BE2C (cell line): ENCODE measurements around the gene ITM2C.

Experiments
- DNase-seq: peaks from one replicate; pipeline ENCODE4 v3.0.0-alpha.2; 2020
- H3K27me3 ChIP-seq: fragments of 250-450 bp; sonication (Bioruptor Pico); 2 replicates; pipeline ENCODE4 v1.5.1; 2020; ENCODE audit warnings: mild to moderate bottlenecking
- H3K36me3 ChIP-seq: fragments of 250-450 bp; sonication (Bioruptor Pico); 2 replicates; pipeline ENCODE4 v1.5.1; 2020; ENCODE audit warnings: mild to moderate bottlenecking
- H3K4me1 ChIP-seq: fragments of 250-450 bp; sonication (Bioruptor Pico); 2 replicates; pipeline ENCODE4 v1.5.1; 2020
- H3K4me3 ChIP-seq: 2 replicates; pipeline ENCODE4 v1.5.1; 2011; ENCODE audit warnings: low read depth, low read length
- H3K9me3 ChIP-seq: fragments of 250-450 bp; sonication (Bioruptor Pico); 2 replicates; pipeline ENCODE4 v1.5.1; 2020
- CTCF ChIP-seq: IDR thresholded peaks from 2 replicates; pipeline ENCODE4 v1.5.1; 2012; ENCODE audit warnings: mild to moderate bottlenecking, low read depth, low read length

ITM2C gene

GRCh38 chr2:230843132-230843531 lies 21.6 kb upstream of the ITM2C start:
- peaks cover 3% of the 10 kb centered on the region; the same call in 1 of the 2 replicates for H3K27me3 ChIP-seq

GRCh38 chr2:230846360-230846759 lies 18.4 kb upstream of the ITM2C start:
- H3K4me3 ChIP-seq = no peak overlapping the region
- no peaks in the 10 kb centered on the region for H3K27me3 ChIP-seq
- no peaks in the 10 kb centered on the region for H3K36me3 ChIP-seq
- no peak for DNase-seq
- no peaks in the 10 kb centered on the region for H3K9me3 ChIP-seq
- no peaks in the 10 kb centered on the region for H3K4me1 ChIP-seq
- TF ChIP-seq CTCF = no peak

More at GRCh38 chr2:230843132-230843531, 21.6 kb upstream of the ITM2C start:
- no peak for DNase-seq
- Histone ChIP-seq H3K9me3 (no peaks in the 10 kb centered on the region; the same call in 1 of the 2 replicates), H3K36me3 (no peaks in the 10 kb centered on the region), H3K4me3 (no peak overlapping the region), H3K4me1 (no peaks in the 10 kb centered on the region)
- TF ChIP-seq CTCF = no peak

- peak; percentile 80 for TF ChIP-seq CTCF
- Histone ChIP-seq H3K36me3 (no peaks in the 10 kb centered on the region), H3K4me1 (no peaks in the 10 kb centered on the region), H3K4me3 (no peak overlapping the region; the same call in 1 of the 2 replicates), H3K27me3 (no peaks in the 10 kb centered on the region), H3K9me3 (no peaks in the 10 kb centered on the region)
- peak; percentile 93 for DNase-seq
Observed at GRCh38 chr2:230847883-230848388, 16.8 kb upstream of the ITM2C start.

GRCh38 chr2:230849633-230850357 lies 14.9 kb upstream of the ITM2C start:
- TF ChIP-seq CTCF = peak; percentile 62
- Histone ChIP-seq H3K4me3 (no peak overlapping the region), H3K9me3 (no peaks in the 10 kb centered on the region), H3K27me3 (no peaks in the 10 kb centered on the region), H3K36me3 (no peaks in the 10 kb centered on the region), H3K4me1 (no peaks in the 10 kb centered on the region)
- DNase-seq = no peak

GRCh38 chr2:230850358-230850658 lies 14.4 kb upstream of the ITM2C start:
- Histone ChIP-seq H3K4me3 (no peak overlapping the region), H3K36me3 (no peaks in the 10 kb centered on the region), H3K27me3 (no peaks in the 10 kb centered on the region), H3K9me3 (no peaks in the 10 kb centered on the region), H3K4me1 (no peaks in the 10 kb centered on the region)
- no peak for DNase-seq
- no peak for TF ChIP-seq CTCF

GRCh38 chr2:230852113-230852512 lies 12.6 kb upstream of the ITM2C start:
- H3K36me3 ChIP-seq = no peaks in the 10 kb centered on the region
- H3K9me3 ChIP-seq = no peaks in the 10 kb centered on the region
- no peak for DNase-seq
- TF ChIP-seq CTCF = no peak
- H3K4me1 ChIP-seq = no peaks in the 10 kb centered on the region
- no peaks in the 10 kb centered on the region for H3K27me3 ChIP-seq
- no peak overlapping the region for H3K4me3 ChIP-seq
